A549 (cell line): ENCODE measurements around the gene SPTY2D1. TPM values are rescaled to one million over a fixed set of nuclear protein-coding genes. Genes with fewer than 3 reads are reported as not detected.

Source experiments
- ATAC-seq, 2 experiments: fragments of 200-7000 bp in 1 of 2; fragments of >200 bp in 1 of 2; cut with Nextera tagmentation in 1 of 2; cut with Tn5 transposase in 1 of 2; 3 replicates each; pipeline versions ENCODE4 v1.8.0 to v1.9.1; 2018 to 2020; ENCODE audit warnings: mild to moderate bottlenecking in 1 of 2, moderate library complexity in 1 of 2
- CTCF ChIA-PET: fragments of 300-600 bp; sonication (Branson Sonifier 250); formaldehyde crosslinking; extraction: SDS; loops from one replicate; lab custom pipeline; 2021; ENCODE audit warnings: antibody characterized with exemption, inconsistent platforms; lab: Yijun Ruan, JAX
- POLR2A ChIA-PET: fragments of 350-600 bp; formaldehyde crosslinking; extraction: SDS; loops from one replicate; lab custom pipeline; 2021; ENCODE audit warnings: antibody characterized with exemption, inconsistent platforms; lab: Yijun Ruan, JAX
- DNase-seq, 2 experiments: peaks; one replicate each; pipeline versions ENCODE4 v3.0.0 to v3.0.0-alpha.2; 2011 to 2016; ENCODE audit warnings: low read depth in 1 of 2, low spot score in 1 of 2
- FAIRE-seq: peaks from 2 replicates; lab custom pipeline; 2011; peaks lifted over from hg19 to GRCh38; lab: Jason Lieb, UNC
- H3K27ac ChIP-seq, 2 experiments: fragments of >200 bp; sonication (Bioruptor Twin); formaldehyde crosslinking; 3 replicates each; pipeline ENCODE4 v1.5.1; 2016 to 2017
- H3K4me1 ChIP-seq: fragments of >200 bp; sonication (Bioruptor Twin); formaldehyde crosslinking; 3 replicates; pipeline ENCODE4 v1.6.1; 2016
- H3K4me2 ChIP-seq: fragments of >200 bp; sonication (Bioruptor Twin); formaldehyde crosslinking; 3 replicates; pipeline ENCODE4 v1.6.1; 2016
- H3K4me3 ChIP-seq: fragments of >200 bp; sonication (Bioruptor Twin); formaldehyde crosslinking; 3 replicates; pipeline ENCODE4 v1.5.1; 2016
- H3K9me3 ChIP-seq: fragments of >200 bp; sonication (Bioruptor Twin); formaldehyde crosslinking; 3 replicates; pipeline ENCODE4 v1.6.1; 2016
- ATOH8 ChIP-seq: fragments of 250-450 bp; sonication (Bioruptor Pico); IDR thresholded peaks from 2 replicates; pipeline ENCODE4 v1.5.0; 2020; ENCODE audit warnings: low read depth, mild to moderate bottlenecking, moderate library complexity
- CBX8 ChIP-seq: fragments of 200-600 bp; sonication (generic); IDR thresholded peaks from 2 replicates; pipeline ENCODE4 v1.6.1; 2016
- E2F6 ChIP-seq: IDR thresholded peaks from 2 replicates; pipeline ENCODE4 v1.6.1; 2012; ENCODE audit warnings: low read depth, borderline replicate concordance
- EHF ChIP-seq: fragments of 250-450 bp; sonication (Bioruptor Pico); IDR thresholded peaks from 2 replicates; pipeline ENCODE4 v1.5.0; 2020; ENCODE audit warnings: mild to moderate bottlenecking
- ESRRA ChIP-seq: fragments of 150-350 bp; IDR thresholded peaks from 2 replicates; pipeline ENCODE4 v1.6.1; 2014; ENCODE audit warnings: mild to moderate bottlenecking, low read length, borderline replicate concordance
- FOSL2 ChIP-seq, 2 experiments: fragments of 450-650 bp in 1 of 2; fragments of >200 bp in 1 of 2; sonication (Bioruptor Twin) in 1 of 2; formaldehyde crosslinking; IDR thresholded peaks; 2 replicates each; pipeline versions ENCODE4 v1.5.0 to v1.6.1; 2016 to 2020; ENCODE audit warnings: mild to moderate bottlenecking in 1 of 2, moderate library complexity in 1 of 2
- FOXS1 ChIP-seq: fragments of 250-450 bp; sonication (Bioruptor Pico); IDR thresholded peaks from 2 replicates; pipeline ENCODE4 v1.5.0; 2020; ENCODE audit warnings: mild to moderate bottlenecking, moderate library complexity
- GATA3 ChIP-seq: IDR thresholded peaks from 2 replicates; pipeline ENCODE4 v1.6.1; 2012; ENCODE audit warnings: borderline replicate concordance
- HOXA7 ChIP-seq: fragments of 250-450 bp; sonication (Bioruptor Pico); IDR thresholded peaks from 2 replicates; pipeline ENCODE4 v1.5.0; 2020; ENCODE audit warnings: mild to moderate bottlenecking, moderate library complexity
- KDM5A ChIP-seq: fragments of 200-600 bp; sonication (generic); IDR thresholded peaks from 2 replicates; pipeline ENCODE4 v1.6.1; 2016; ENCODE audit warnings: antibody characterized with exemption, mild to moderate bottlenecking
- NFE2L2 ChIP-seq: fragments of 150-350 bp; conservative IDR thresholded peaks from 2 replicates; pipeline ENCODE4 v1.6.1; 2014; ENCODE audit warnings: low read length
- NPAS2 ChIP-seq: fragments of 250-450 bp; sonication (Bioruptor Pico); IDR thresholded peaks from 2 replicates; pipeline ENCODE4 v1.8.0; 2022; ENCODE audit warnings: mild to moderate bottlenecking, moderate library complexity, borderline replicate concordance
- NR3C1 ChIP-seq: fragments of >200 bp; sonication (Bioruptor Twin); formaldehyde crosslinking; IDR thresholded peaks from 3 replicates; pipeline ENCODE4 v1.6.1; 2017
- RAD21 ChIP-seq, 2 experiments: fragments of >200 bp in 1 of 2; sonication (Bioruptor Twin) in 1 of 2; formaldehyde crosslinking in 1 of 2; IDR thresholded peaks in 1 of 2; conservative IDR thresholded peaks in 1 of 2; 2 replicates in 1 of 2; 3 replicates in 1 of 2; pipeline ENCODE4 v1.6.1; 2012 to 2018; ENCODE audit warnings: inconsistent platforms in 1 of 2
- RCOR1 ChIP-seq: fragments of 150-350 bp; IDR thresholded peaks from 2 replicates; pipeline ENCODE4 v1.6.1; 2014; ENCODE audit warnings: antibody characterized with exemption, low read length, low read depth
- RNF2 ChIP-seq: fragments of 200-600 bp; sonication (generic); IDR thresholded peaks from 2 replicates; pipeline ENCODE4 v1.6.1; 2016; ENCODE audit warnings: low read depth, mild to moderate bottlenecking, antibody characterized with exemption, moderate library complexity, borderline replicate concordance
- SMC3 ChIP-seq: fragments of >200 bp; sonication (Bioruptor Twin); formaldehyde crosslinking; IDR thresholded peaks from 3 replicates; pipeline ENCODE4 v1.6.1; 2018; ENCODE audit warnings: inconsistent platforms
- ZSCAN20 ChIP-seq: fragments of 250-450 bp; sonication (Bioruptor Pico); IDR thresholded peaks from 2 replicates; pipeline ENCODE4 v1.8.0; 2022; ENCODE audit warnings: mild to moderate bottlenecking, moderate library complexity
- WGBS: methylation state at CpG from one replicate; pipeline ENCODE4 v1.1.6; 2017; ENCODE audit errors: missing lambda C conversion rate; 5-methylcytosine and 5-hydroxymethylcytosine counted together
- polyA plus RNA-seq, 4 experiments: library from polyadenylated mRNA; depleted of rRNA in 3 of 4; stranded (reverse); fragments of >200 nt; fragmentation: RNase III in 1 of 4; extraction: RNeasy Plus Mini Kit Qiagen cat#74134 plus additional on column Dnase treatment in 1 of 4; gene quantifications; 2 replicates in 3 of 4; 3 replicates in 1 of 4; pipeline ENCODE4 v1.2.3, GENCODE V29; 2011 to 2017
- TF ChIP-seq, protein P1 (sequence below): fragments of >200 bp; sonication (Bioruptor Twin); formaldehyde crosslinking; IDR thresholded peaks from 2 replicates; pipeline ENCODE4 v1.6.1; 2016
- TF ChIP-seq, protein P2 (sequence below): IDR thresholded peaks from 2 replicates; pipeline ENCODE4 v1.6.1; 2012
- TF ChIP-seq, protein P3 (sequence below): fragments of 250-450 bp; sonication (Bioruptor Pico); IDR thresholded peaks from 2 replicates; pipeline ENCODE4 v1.5.0; 2021; ENCODE audit warnings: mild to moderate bottlenecking, moderate library complexity, borderline replicate concordance

The SPTY2D1 gene
- polyA plus RNA-seq, 2 of the 4 experiments (the other 2 are of a cell fraction): 14.1 to 24.6 TPM

GRCh38 chr11:18612394-18612793 is 21.7 kb downstream of the SPTY2D1 start:
- FAIRE-seq (no peak), DNase-seq (no peak), ATAC-seq (no peak)
- no peaks in the 10 kb centered on the region for H3K4me1 ChIP-seq
- POLR2A ChIA-PET: no interaction called here
- CTCF ChIA-PET: interaction anchor here (0.8 to 2.2 kb wide), 2 partner anchors 8 to 17 kb away, joined by 4 to 7 read pairs; no protein-coding TSS in a partner anchor
- H3K9me3 ChIP-seq: no peaks in the 10 kb centered on the region
- H3K4me2 ChIP-seq: no peak overlapping the region
- no peak overlapping the region for H3K27ac ChIP-seq
- no peak overlapping the region for H3K4me3 ChIP-seq
- TF ChIP-seq CBX8 (no peak), KDM5A (no peak), GATA3 (no peak), ESRRA (no peak), FOSL2 (IDR thresholded peaks at IDR 0.05) (no peak), FOSL2 (CRISPR knock-in tag; IDR thresholded peaks at IDR 0.05) (0 out of 2 replicates have a peak, but pooled peaks have one; percentile 11), FOXS1 (CRISPR knock-in tag) (no peak)
- TF ChIP-seq, all 56 proteins: peak for 1
- WGBS: 79% methylated on average over 4 of the region's 4 CpGs

GRCh38 chr11:18611196-18611595 is 22.9 kb downstream of the SPTY2D1 start:
- Histone ChIP-seq H3K4me1 (no peaks in the 10 kb centered on the region), H3K27ac (no peak overlapping the region), H3K4me3 (no peak overlapping the region), H3K4me2 (no peak overlapping the region), H3K9me3 (no peaks in the 10 kb centered on the region)
- 98% methylated on average over 2 of the region's 2 CpGs for WGBS
- ATAC-seq (no peak), FAIRE-seq (no peak), DNase-seq (no peak)
- TF ChIP-seq EHF (no peak), NFE2L2 (no peak), HOXA7 (no peak), NPAS2 (CRISPR knock-in tag) (no peak), NR3C1 (no peak), E2F6 (no peak), SMC3 (no peak), RNF2 (no peak), KDM5A (no peak)
- TF ChIP-seq, protein P1, sequence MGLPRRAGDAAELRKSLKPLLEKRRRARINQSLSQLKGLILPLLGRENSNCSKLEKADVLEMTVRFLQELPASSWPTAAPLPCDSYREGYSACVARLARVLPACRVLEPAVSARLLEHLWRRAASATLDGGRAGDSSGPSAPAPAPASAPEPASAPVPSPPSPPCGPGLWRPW: no peak
- TF ChIP-seq, protein P2, sequence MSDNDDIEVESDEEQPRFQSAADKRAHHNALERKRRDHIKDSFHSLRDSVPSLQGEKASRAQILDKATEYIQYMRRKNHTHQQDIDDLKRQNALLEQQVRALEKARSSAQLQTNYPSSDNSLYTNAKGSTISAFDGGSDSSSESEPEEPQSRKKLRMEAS: no peak
- ChIA-PET POLR2A (no interaction called here), CTCF (no interaction called here)

- TF ChIP-seq ZSCAN20 (CRISPR knock-in tag) (no peak), RAD21 (conservative IDR thresholded peaks at IDR 0.05 in 1 of 2, IDR thresholded peaks at IDR 0.05 in 1 of 2) (no peak), NR3C1 (no peak), ATOH8 (CRISPR knock-in tag) (no peak), FOXS1 (CRISPR knock-in tag) (no peak), RCOR1 (no peak)
- TF ChIP-seq, protein P3, sequence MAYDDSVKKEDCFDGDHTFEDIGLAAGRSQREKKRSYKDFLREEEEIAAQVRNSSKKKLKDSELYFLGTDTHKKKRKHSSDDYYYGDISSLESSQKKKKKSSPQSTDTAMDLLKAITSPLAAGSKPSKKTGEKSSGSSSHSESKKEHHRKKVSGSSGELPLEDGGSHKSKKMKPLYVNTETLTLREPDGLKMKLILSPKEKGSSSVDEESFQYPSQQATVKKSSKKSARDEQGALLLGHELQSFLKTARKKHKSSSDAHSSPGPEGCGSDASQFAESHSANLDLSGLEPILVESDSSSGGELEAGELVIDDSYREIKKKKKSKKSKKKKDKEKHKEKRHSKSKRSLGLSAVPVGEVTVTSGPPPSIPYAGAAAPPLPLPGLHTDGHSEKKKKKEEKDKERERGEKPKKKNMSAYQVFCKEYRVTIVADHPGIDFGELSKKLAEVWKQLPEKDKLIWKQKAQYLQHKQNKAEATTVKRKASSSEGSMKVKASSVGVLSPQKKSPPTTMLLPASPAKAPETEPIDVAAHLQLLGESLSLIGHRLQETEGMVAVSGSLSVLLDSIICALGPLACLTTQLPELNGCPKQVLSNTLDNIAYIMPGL (CRISPR knock-in tag): no peak
- Histone ChIP-seq H3K27ac (no peak overlapping the region), H3K4me1 (no peaks in the 10 kb centered on the region), H3K9me3 (no peaks in the 10 kb centered on the region), H3K4me2 (no peak overlapping the region), H3K4me3 (no peak overlapping the region)
- DNase-seq (no peak), FAIRE-seq (no peak), ATAC-seq (no peak)
- 76% methylated on average over 3 of the region's 3 CpGs for WGBS
- ChIA-PET CTCF (no interaction called here), POLR2A (no interaction called here)
These were observed 25.8 kb downstream of the SPTY2D1 start for GRCh38 chr11:18608376-18608775.
